Urinary bladder (tissue), 4 donors: ENCODE data around the gene RORB. TPM values are rescaled to one million over a fixed set of nuclear protein-coding genes. Genes with fewer than 3 reads are reported as not detected.

ENCODE experiments used
- DNase-seq: peaks from one replicate; pipeline ENCODE4 v3.0.0-alpha.2; 2015; ENCODE audit errors: extremely low spot score
- H3K27ac ChIP-seq: one replicate; pipeline ENCODE4 v1.5.1; 2013; ENCODE audit warnings: low read depth, mild to moderate bottlenecking, moderate library complexity
- H3K36me3 ChIP-seq: one replicate; pipeline ENCODE4 v1.6.1; 2013; ENCODE audit warnings: mild to moderate bottlenecking, moderate library complexity; ENCODE audit not compliant: insufficient read depth
- H3K4me1 ChIP-seq: one replicate; pipeline ENCODE4 v1.6.1; 2013; ENCODE audit warnings: mild to moderate bottlenecking, moderate library complexity; ENCODE audit not compliant: insufficient read depth
- H3K4me3 ChIP-seq: one replicate; pipeline ENCODE4 v1.5.1; 2013; ENCODE audit warnings: low read depth, low read length
- whole genome bisulfite sequencing: extraction: QIAGEN DNeasy Blood & Tissue Kit; methylation state at CpG from one replicate; pipeline ENCODE4 v1.1.7; 2013; 5-methylcytosine and 5-hydroxymethylcytosine counted together
- polyA plus RNA-seq: library from polyadenylated mRNA; stranded (reverse); fragments of 200-250 nt; gene quantifications from one replicate; pipeline ENCODE4 v1.2.3, GENCODE V29; 2013
- total RNA-seq: library from RNA; depleted of rRNA; stranded (reverse); fragments of >200 nt; gene quantifications from one replicate; pipeline ENCODE4 v1.2.3, GENCODE V29; 2014
- donor health status: healthy with polysubstance abuse.
- donor health status: healthy.

The RORB gene
- total and polyA plus RNA-seq, 2 donors = 0.13 to 0.74 TPM

GRCh38 chr9:74721696-74722660 is 224.8 kb downstream of the RORB start:
- 61% methylated on average over 5 of the region's 5 CpGs for WGBS
- H3K4me1 ChIP-seq = no peaks in the 10 kb centered on the region
- H3K27ac ChIP-seq = no peak overlapping the region
- no peak for DNase-seq
- no peak overlapping the region for H3K4me3 ChIP-seq
- H3K36me3 ChIP-seq = no peaks in the 10 kb centered on the region

GRCh38 chr9:74724317-74724716 is 227.2 kb downstream of the RORB start:
- H3K27ac ChIP-seq = no peak overlapping the region
- no peaks in the 10 kb centered on the region for H3K4me1 ChIP-seq
- no peak for DNase-seq
- WGBS = 61% methylated on average over 5 of the region's 5 CpGs
- no peak overlapping the region for H3K4me3 ChIP-seq
- no peaks in the 10 kb centered on the region for H3K36me3 ChIP-seq

- DNase-seq = no peak
- 96% methylated on average over 3 of the region's 3 CpGs for WGBS
- Histone ChIP-seq H3K27ac (no peak overlapping the region), H3K4me3 (no peak overlapping the region), H3K36me3 (no peaks in the 10 kb centered on the region), H3K4me1 (no peaks in the 10 kb centered on the region)
Measured at GRCh38 chr9:74726581-74726980, 229.4 kb downstream of the RORB start.

- Histone ChIP-seq H3K27ac (no peak overlapping the region), H3K4me3 (no peak overlapping the region)
Measured at GRCh38 chr9:74728176-74728575, 231.0 kb downstream of the RORB start.

GRCh38 chr9:74729136-74729695 is 232.1 kb downstream of the RORB start:
- H3K27ac ChIP-seq = no peak overlapping the region
- no peak for DNase-seq
- H3K4me3 ChIP-seq = no peak overlapping the region

More at GRCh38 chr9:74728176-74728575, 231.0 kb downstream of the RORB start:
- WGBS = 71% methylated on average over 7 of the region's 7 CpGs
- no peak for DNase-seq
- Histone ChIP-seq H3K36me3 (no peaks in the 10 kb centered on the region), H3K4me1 (no peaks in the 10 kb centered on the region)

GRCh38 chr9:74735761-74736160 is 238.6 kb downstream of the RORB start:
- WGBS = 72% methylated on average over 4 of the region's 4 CpGs
- Histone ChIP-seq H3K4me1 (no peaks in the 10 kb centered on the region), H3K27ac (no peak overlapping the region), H3K36me3 (no peaks in the 10 kb centered on the region), H3K4me3 (no peak overlapping the region)
- DNase-seq = no peak

More at GRCh38 chr9:74729136-74729695, 232.1 kb downstream of the RORB start:
- no peaks in the 10 kb centered on the region for H3K4me1 ChIP-seq
- 24% methylated on average over 9 of the region's 9 CpGs for WGBS
- no peaks in the 10 kb centered on the region for H3K36me3 ChIP-seq

- H3K4me1 ChIP-seq = no peaks in the 10 kb centered on the region
- DNase-seq = no peak
- H3K4me3 ChIP-seq = no peak overlapping the region
- no peaks in the 10 kb centered on the region for H3K36me3 ChIP-seq
- 53% methylated on average over 4 of the region's 4 CpGs for WGBS
- no peak overlapping the region for H3K27ac ChIP-seq
Measured at GRCh38 chr9:74736646-74737045, 239.5 kb downstream of the RORB start.

GRCh38 chr9:74742191-74742790 is 245.2 kb downstream of the RORB start:
- 94% methylated on average over 1 of the region's 1 CpG for WGBS
- no peaks in the 10 kb centered on the region for H3K36me3 ChIP-seq
- DNase-seq = no peak
- H3K4me1 ChIP-seq = no peaks in the 10 kb centered on the region
- no peak overlapping the region for H3K4me3 ChIP-seq
- no peak overlapping the region for H3K27ac ChIP-seq
